Measurements from ENCODE around the gene CDYL.

DNA sequence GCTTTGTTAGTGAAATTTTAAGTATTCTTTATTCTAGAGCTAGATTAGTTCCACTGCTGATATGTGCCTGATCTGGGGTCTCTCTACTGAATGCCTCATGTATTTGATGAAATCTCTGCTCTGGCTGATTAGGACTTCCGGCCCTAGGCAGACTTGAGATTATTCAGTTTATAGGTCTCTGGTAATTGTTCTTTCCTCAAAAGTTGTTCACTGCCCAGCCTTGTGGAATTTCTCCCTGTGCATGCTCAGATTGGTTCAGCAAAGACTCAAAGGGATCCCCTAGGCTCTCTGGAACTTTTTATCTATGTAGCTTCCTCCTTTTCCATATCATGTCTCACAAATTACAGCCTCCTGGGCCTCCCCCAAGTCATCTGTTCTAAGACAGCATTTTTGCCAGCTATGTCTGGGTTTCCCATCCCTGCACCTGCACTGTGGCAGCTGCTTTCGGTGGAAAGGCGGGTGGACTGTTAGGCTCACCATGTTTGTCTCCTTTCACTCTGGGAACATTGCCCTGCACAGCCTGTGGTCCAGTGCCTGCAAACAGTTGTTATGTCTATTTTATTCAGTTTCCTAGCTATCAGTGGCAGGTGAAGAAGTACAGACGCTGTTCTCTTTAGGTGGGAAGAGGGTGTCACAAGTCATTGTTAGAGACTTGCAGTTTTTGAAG is 154.0 kb downstream of the CDYL start:
- TF ChIP-seq, protein P1, sequence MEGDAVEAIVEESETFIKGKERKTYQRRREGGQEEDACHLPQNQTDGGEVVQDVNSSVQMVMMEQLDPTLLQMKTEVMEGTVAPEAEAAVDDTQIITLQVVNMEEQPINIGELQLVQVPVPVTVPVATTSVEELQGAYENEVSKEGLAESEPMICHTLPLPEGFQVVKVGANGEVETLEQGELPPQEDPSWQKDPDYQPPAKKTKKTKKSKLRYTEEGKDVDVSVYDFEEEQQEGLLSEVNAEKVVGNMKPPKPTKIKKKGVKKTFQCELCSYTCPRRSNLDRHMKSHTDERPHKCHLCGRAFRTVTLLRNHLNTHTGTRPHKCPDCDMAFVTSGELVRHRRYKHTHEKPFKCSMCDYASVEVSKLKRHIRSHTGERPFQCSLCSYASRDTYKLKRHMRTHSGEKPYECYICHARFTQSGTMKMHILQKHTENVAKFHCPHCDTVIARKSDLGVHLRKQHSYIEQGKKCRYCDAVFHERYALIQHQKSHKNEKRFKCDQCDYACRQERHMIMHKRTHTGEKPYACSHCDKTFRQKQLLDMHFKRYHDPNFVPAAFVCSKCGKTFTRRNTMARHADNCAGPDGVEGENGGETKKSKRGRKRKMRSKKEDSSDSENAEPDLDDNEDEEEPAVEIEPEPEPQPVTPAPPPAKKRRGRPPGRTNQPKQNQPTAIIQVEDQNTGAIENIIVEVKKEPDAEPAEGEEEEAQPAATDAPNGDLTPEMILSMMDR (IDR thresholded peaks at IDR 0.05), result no peak
- no peak for TF ChIP-seq EP300 (IDR thresholded peaks at IDR 0.05)

Measured in ovary (tissue), 3 donors.